Measurements from ENCODE around the gene TRAPPC2L. TPM values are rescaled to one million over a fixed set of nuclear protein-coding genes. Genes with fewer than 3 reads are reported as not detected.

The TRAPPC2L gene
- total RNA-seq, 1 donor: 42.3 TPM

- no peak for DNase-seq (ENCODE audit: low read depth in 2 of 3, low spot score in 2 of 3)
Measured at GRCh38 chr16:88874938-88875599, 18.1 kb downstream of the TRAPPC2L start.

GRCh38 chr16:88875703-88876234 lies 18.8 kb downstream of the TRAPPC2L start:
- DNase-seq (ENCODE audit: low read depth in 2 of 3, low spot score in 2 of 3): no peak

- DNase-seq (ENCODE audit: low read depth in 2 of 3, low spot score in 2 of 3): no peak
Measured at GRCh38 chr16:88876942-88877526, 20.1 kb downstream of the TRAPPC2L start.

GRCh38 chr16:88877564-88878289 lies 20.8 kb downstream of the TRAPPC2L start:
- DNase-seq (ENCODE audit: low read depth in 2 of 3, low spot score in 2 of 3): no peak

- no peak for DNase-seq (ENCODE audit: low read depth in 2 of 3, low spot score in 2 of 3)
Measured at GRCh38 chr16:88878356-88878755, 21.4 kb downstream of the TRAPPC2L start.

GRCh38 chr16:88878967-88879787 lies 22.2 kb downstream of the TRAPPC2L start:
- DNase-seq (ENCODE audit: low read depth in 2 of 3, low spot score in 2 of 3): no peak

- no peak for DNase-seq (ENCODE audit: low read depth in 2 of 3, low spot score in 2 of 3)
Measured at GRCh38 chr16:88879788-88880055, 22.8 kb downstream of the TRAPPC2L start.

- no peak for DNase-seq (ENCODE audit: low read depth in 2 of 3, low spot score in 2 of 3)
Measured at GRCh38 chr16:88880226-88881006, 23.5 kb downstream of the TRAPPC2L start.

- no peak for DNase-seq (ENCODE audit: low read depth in 2 of 3, low spot score in 2 of 3)
Measured at GRCh38 chr16:88881007-88881615, 24.2 kb downstream of the TRAPPC2L start.

- no peak for DNase-seq (ENCODE audit: low read depth in 2 of 3, low spot score in 2 of 3)
Measured at GRCh38 chr16:88881675-88882357, 24.9 kb downstream of the TRAPPC2L start.

- DNase-seq (ENCODE audit: low read depth in 2 of 3, low spot score in 2 of 3): peak in 1 of 3 donors; percentile 25
Measured at GRCh38 chr16:88882358-88883030, 25.6 kb downstream of the TRAPPC2L start.

- no peak for DNase-seq (ENCODE audit: low read depth in 2 of 3, low spot score in 2 of 3)
Measured at GRCh38 chr16:88883117-88883895, 26.4 kb downstream of the TRAPPC2L start.

GRCh38 chr16:88883946-88884345 lies 27.0 kb downstream of the TRAPPC2L start:
- no peak for DNase-seq (ENCODE audit: low read depth in 2 of 3, low spot score in 2 of 3)

- DNase-seq (ENCODE audit: low read depth in 2 of 3, low spot score in 2 of 3): no peak
Measured at GRCh38 chr16:88884569-88885271, 27.8 kb downstream of the TRAPPC2L start.

- no peak for DNase-seq (ENCODE audit: low read depth in 2 of 3, low spot score in 2 of 3)
Measured at GRCh38 chr16:88885693-88886280, 28.9 kb downstream of the TRAPPC2L start.

GRCh38 chr16:88886420-88886844 lies 29.5 kb downstream of the TRAPPC2L start:
- no peak for DNase-seq (ENCODE audit: low read depth in 2 of 3, low spot score in 2 of 3)
